ENCODE measurements around the gene NDUFA8.

NDUFA8 gene

GRCh38 chr9:122133984-122134535 lies 25.5 kb downstream of the NDUFA8 start:
- no peak for DNase-seq

- DNase-seq, result peak; percentile 76
These were observed 26.2 kb downstream of the NDUFA8 start for GRCh38 chr9:122133263-122133983.

- no peak for DNase-seq
These were observed 27.0 kb downstream of the NDUFA8 start for GRCh38 chr9:122132539-122132938.

DNA sequence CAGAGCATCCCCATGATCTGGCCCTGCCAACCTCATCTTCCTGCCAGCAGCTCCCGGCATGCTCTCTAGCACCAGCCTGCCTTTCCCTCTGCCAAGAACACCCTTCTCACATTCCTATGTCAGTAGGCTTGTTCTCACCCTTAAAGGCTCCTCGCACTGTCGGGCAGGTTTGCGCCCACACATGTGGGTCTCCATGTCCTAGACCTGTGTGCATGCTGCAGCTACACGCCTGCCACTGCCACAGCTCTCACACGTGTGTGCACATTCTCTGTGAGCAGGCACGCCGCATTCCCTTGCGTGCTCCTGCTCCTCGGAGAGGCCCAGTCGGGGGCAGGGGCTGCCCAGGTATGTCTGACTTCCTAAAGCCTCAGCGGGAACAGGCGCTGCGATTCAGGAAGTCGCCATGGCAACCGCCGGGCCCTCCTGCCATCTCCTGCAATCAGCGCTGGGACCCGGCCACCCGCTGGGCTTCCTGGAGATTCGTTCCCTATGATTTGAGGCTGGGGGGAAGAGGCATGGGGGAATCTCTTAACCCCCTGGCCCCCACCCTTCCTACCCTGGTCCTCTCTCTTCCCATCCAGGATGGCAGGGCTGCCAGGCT lies 28.1 kb downstream of the NDUFA8 start:
- peak; percentile 92 for DNase-seq

DNA sequence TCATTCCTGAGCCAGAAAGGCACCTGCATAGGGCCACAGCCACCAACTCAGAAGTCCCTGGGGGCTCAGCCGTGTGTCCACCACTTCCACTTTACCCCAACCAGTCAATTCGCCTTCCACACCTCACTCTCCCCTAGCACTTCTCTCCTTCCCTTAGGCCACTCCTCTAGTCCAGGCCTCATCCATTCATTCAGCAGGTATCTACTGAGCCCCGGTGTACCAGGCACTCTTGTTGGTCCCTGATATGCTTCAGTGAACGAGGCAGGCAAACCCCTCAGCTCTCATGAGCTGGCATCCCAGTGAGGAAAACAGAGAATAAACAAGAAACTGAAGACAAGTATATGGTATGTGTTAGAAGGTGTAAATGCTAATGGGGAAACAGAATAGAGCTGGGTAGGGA lies 28.7 kb downstream of the NDUFA8 start:
- DNase-seq, result peak; percentile 33

DNA sequence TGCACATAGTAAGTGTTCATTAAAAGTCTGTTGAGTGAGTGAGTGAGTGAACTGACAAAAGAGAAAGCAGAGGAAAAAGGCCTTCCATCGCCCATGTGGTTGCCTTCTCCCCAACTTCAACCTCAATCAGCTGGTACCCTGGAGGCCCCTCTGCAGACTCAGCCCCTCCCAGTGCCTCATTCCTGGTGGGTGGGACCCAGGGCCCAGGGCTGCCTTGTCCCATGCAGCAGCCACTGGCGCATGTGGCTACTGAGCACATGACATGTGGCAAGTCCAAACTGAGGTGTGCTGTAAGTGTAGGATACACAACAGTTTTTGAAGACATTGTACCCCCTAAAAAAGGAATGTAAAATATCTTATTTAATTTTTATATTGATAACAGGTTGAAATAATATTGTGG lies 29.6 kb downstream of the NDUFA8 start:
- peak; percentile 31 for DNase-seq

DNA sequence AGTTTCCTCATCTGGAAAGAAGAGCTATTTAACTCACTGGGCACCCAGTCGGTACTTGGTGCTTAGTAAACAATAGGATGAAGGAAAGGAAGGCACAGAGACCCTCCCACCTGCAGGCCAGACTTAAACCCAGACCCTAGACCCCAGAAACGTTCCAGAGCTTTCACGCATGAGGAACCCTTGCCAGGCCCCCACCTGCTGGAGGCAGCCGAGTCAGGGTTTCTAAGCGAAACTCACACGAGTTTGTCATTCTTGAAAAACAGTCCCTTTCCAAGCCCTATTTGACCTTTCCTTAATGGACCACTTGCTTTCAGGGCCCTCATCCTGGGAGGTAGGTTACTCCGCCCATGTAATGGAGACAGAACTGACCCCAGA lies 30.6 kb downstream of the NDUFA8 start:
- no peak for DNase-seq

DNA sequence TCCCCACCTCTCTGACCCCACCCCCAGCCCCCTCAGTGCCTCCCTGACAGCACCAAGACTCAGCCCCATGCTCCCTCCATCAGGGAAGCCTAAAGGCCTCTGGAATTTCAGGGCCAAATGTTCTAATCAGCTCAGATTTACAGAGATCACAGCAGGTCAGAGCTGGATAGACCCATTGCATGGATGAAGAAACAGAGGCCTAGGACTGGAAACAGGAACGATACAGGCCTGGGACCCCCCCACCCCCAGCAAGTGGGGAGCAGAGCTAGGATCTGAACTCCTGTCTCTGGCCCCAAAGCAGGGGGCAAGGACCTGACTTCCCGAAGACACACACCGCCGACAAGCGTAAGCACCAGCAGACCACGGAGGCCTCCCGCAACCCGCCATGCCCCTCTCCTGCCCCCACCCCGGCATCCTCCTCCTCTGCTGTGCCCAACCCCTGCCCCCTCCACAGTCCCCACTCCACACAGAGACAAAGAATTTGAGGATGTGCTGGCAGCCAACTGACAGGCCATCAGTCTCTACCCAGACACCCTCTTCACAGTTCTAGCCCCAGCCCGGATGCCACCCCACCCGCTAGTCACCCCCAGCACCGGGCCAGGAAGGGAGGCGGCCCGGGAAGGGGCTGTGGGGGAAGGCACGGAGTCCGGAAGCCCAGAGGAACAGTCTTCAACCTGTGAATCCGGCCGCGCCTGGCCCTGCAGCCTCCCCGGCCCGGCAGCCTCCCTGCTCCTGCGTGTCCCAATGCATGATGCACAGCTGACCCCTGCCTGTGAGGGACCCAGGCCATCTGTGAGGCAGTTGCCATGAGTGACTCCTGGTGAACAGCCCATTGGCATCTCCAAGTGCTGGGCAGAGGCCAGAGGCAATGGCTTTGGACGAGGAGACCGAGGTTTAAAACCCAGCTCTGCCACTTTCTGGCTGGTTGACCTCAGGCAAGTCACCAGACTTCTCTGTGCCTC lies 31.3 kb downstream of the NDUFA8 start:
- peak; percentile 48 for DNase-seq

DNA sequence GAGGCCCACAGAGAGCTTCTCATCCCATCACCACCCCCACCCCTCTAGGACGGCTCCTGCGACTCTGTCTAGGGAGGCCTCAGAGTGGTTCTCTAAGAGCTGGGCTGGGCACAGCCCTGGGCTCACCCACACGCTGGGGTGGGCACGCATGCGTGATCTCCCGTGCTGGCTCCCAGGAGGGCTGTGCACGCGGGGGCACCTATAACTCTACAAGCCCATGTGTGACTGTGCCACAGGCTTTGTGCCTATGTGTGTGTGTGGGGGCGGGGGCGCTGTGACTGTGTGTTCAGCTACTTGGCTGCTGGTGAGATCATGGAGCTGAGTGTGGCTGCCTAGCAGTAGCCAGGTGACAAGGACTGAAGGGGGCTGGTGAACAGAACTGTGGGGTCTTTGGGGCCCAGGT lies 32.2 kb downstream of the NDUFA8 start:
- DNase-seq, result peak; percentile 71

GRCh38 chr9:122126331-122127261 lies 33.0 kb downstream of the NDUFA8 start:
- DNase-seq, result peak; percentile 92

GRCh38 chr9:122125509-122126330 lies 33.9 kb downstream of the NDUFA8 start:
- DNase-seq, result peak; percentile 97

- DNase-seq, result peak; percentile 93
These were observed 34.4 kb downstream of the NDUFA8 start for GRCh38 chr9:122125158-122125508.

- DNase-seq, result no peak
These were observed 35.1 kb downstream of the NDUFA8 start for GRCh38 chr9:122124528-122124927.

DNA sequence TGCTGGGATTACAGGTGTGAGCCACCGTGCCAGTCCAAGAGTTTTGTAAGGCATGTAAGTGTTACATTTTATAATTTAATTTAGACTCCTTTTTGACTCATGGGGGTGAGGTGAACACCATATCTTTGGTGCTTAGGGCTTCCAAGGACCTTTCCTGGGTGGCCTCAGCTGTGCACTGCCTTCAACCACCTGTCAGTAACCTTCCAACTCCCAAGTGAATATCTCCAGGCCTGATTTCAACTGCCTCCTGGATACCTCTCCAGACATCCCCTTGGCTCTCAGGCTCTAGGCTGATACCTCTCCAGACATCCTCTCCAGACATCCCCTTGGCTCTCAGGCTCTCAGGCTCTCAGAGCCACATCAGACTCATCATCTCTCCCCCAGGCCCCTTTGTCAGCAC lies 35.5 kb downstream of the NDUFA8 start:
- no peak for DNase-seq

DNA sequence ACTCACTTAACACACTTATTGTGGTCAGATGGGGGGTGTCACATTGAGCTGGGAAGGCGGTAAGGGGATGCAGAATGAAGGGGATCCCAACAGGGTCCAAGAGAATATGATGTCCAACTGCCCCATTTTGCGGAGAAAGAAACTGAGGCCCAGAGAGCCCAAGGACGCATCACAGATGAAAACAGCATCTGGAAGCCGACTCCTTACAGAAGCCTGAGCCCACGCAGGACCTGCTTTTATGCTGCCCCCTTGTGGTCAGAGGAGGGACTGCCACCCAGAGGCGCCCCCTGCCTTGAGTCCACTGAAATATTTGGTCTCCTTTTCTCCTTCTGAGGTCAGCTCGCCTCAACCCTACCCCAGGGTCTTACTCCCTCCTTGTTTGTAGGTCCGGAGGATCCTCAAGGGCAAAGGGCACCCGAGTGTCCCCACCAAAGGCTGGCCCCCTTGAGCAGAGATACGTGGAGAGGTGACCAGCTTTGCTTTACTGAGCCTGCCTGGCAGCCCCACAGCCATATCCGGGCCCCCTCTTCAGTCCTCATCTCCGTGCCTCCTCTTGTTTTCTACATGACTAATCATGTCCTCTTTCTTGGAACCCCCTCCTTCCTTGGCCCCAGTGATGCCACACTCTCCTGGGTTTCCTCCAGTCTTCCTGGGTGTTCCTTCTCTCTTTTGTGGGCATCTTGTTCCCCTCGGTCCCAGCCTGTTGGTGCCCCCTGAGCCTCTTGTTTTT lies 36.5 kb downstream of the NDUFA8 start:
- peak; percentile 87 for DNase-seq

DNA sequence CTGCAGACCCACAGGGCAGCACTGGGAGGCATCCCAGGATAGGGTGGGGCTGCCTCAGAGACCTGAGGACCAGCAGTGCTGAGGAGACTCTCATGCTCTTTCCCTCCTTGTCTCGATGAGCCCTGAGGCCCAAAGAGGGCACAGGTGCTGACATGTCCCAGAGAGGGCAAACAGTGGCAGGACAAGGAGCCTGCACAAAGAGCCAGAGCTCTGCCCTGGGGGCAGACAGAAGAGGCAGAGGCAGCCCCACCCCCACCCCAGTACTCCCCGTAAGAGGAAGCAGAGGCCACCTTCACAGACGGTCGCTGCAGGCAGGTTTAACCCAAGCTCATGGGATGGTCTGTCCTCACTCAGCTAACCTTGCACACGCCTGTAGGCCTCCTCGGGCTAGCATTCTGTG lies 37.1 kb downstream of the NDUFA8 start:
- peak; percentile 73 for DNase-seq

DNA sequence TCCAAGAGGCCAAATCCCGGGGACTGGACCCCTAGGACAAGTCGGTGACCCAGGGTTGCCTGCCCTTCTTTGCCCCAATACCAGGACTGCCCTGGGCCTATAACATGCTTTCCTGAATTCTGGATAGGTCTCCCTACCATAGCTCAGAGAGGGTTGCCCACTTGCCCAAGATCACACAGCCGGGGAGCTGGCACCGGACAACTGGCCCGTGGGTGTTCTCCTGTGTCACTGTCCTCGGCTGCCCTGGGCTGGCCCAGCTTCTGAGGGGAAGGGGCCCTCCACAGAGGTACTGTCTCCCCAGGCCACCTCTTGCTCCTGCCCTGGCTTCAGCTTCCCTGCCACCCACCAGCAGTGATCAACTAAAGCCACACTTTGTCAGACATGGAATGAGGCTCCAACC lies 37.6 kb downstream of the NDUFA8 start:
- DNase-seq, result no peak

- DNase-seq, result no peak
These were observed 38.2 kb downstream of the NDUFA8 start for GRCh38 chr9:122121391-122121790.

DNA sequence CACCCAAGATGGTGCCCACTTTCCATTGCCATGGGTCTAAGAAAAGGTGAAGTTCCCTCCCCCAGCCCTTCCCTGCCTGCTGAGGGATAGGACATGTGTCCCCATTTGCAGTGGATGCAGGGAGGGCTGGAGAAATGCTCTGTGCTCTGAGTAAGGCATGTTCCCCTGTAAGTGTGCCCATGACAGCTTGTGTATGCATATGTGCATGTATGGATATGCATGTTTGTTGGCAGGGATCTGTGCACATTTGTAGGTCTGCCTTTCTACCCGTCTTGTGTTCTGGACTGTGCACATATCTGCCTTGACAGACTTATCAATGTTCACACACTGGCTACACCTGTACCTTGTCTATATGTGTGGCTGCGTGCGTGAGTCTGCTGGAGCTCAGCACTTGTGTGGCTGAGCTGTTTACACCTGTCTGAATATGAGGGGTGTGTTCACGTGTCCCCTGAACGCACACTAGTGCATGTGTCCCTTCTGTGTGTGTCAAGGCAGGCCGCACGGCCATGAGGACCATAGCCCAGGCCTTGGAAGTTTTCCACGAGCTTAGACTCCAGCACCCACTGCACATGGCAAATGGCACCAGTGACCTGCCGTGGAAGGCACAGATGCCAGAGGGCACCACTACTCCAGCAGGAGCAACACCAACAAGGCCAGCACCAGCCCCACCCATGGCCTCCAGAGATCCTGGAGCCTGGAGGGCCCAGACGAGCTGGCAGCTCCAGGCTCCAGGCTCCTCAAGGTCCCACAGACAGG lies 39.1 kb downstream of the NDUFA8 start:
- DNase-seq, result no peak

GRCh38 chr9:122119721-122120120 lies 39.9 kb downstream of the NDUFA8 start:
- no peak for DNase-seq

All from islet precursor cell (in vitro differentiated cells).